ENCODE measurements around the gene VTI1A. TPM values are rescaled to one million over a fixed set of nuclear protein-coding genes. Genes with fewer than 3 reads are reported as not detected.
A peak's percentile ranks its signal among the peaks of the same experiment; 100 is the strongest.

Gene VTI1A
- total RNA-seq, 1 donor from 2014 or later: 26.3 TPM

- Mint-ChIP-seq H3K27me3 (ENCODE audit: unreplicated experiment) (peaks cover 2% of the 10 kb centered on the region), H3K36me3 (ENCODE audit: unreplicated experiment) (peaks cover 5% of the 10 kb centered on the region), H3K9me3 (ENCODE audit: unreplicated experiment) (peaks cover 13% of the 10 kb centered on the region), H3K27ac (ENCODE audit: unreplicated experiment) (no peak overlapping the region), H3K4me3 (ENCODE audit: unreplicated experiment) (no peak overlapping the region), H3K4me1 (ENCODE audit: unreplicated experiment) (peaks cover 17% of the 10 kb centered on the region)
- TF ChIP-seq CTCF (IDR thresholded peaks at IDR 0.05): no peak
- peak; percentile 64 for DNase-seq (ENCODE audit: extremely low spot score, unreplicated experiment)
Observed at GRCh38 chr10:112782200-112782907, 335.3 kb downstream of the VTI1A start.

DNA sequence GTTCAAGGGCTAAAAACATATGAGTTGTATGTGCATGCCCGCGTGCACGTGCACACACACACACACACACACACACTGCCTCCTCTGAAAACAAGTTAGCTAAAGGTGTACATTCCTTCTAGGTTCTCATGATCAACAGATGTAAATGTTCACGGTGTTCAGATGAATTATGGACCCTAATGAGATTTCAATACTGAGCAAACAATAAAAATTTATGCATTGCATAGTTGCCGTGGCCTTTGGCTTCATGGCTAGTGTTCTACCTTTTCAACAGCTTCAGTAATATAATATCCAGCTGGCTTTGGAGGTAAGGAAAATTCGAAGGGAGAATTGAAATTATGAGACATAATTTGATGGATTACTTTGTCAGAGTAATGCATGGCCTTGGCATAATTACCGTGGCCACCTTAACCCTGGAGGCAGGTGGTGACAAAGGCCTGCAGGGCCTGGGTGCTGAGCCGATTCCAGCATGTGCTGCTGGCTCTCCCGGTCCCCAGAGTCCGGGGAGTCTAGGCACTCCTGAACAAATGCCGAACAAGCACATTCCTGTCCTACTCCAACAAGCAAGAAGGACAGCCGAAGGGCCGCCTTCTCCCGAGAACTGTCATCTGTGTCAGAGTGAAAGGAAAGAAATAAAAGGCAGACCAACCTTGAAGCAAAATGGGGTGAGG lies 336.5 kb downstream of the VTI1A start:
- H3K27ac Mint-ChIP-seq (ENCODE audit: unreplicated experiment): no peak overlapping the region
- no peak for TF ChIP-seq CTCF (IDR thresholded peaks at IDR 0.05)
- peaks cover 2% of the 10 kb centered on the region for H3K27me3 Mint-ChIP-seq (ENCODE audit: unreplicated experiment)
- H3K4me3 Mint-ChIP-seq (ENCODE audit: unreplicated experiment): peak overlapping the region; percentile 29
- H3K4me1 Mint-ChIP-seq (ENCODE audit: unreplicated experiment): peaks cover 17% of the 10 kb centered on the region
- peaks cover 6% of the 10 kb centered on the region for H3K36me3 Mint-ChIP-seq (ENCODE audit: unreplicated experiment)
- peak; percentile 66 for DNase-seq (ENCODE audit: extremely low spot score, unreplicated experiment)
- H3K9me3 Mint-ChIP-seq (ENCODE audit: unreplicated experiment): peaks cover 17% of the 10 kb centered on the region

DNA sequence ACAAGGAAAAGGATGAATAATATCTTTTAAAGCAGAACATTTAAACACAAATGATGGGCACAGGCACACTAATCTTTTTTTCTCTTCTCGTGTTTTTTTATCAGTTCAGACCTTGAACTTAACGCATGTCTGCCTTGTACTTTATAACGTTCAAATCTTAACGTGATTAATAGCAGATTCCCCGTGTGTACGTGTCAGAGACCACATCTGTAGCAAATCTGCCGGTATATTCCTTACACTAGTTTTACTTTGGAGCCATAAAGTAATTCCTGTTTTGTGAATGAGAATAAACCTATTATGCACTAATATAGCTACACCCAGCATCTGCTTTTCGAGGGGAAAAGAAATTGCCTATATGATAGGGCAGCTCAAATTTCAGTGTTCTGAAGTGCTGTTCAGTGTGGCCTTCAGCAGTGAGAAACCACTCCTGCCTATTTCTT lies 337.0 kb downstream of the VTI1A start:
- Mint-ChIP-seq H3K27me3 (ENCODE audit: unreplicated experiment) (peaks cover 2% of the 10 kb centered on the region), H3K9me3 (ENCODE audit: unreplicated experiment) (peaks cover 17% of the 10 kb centered on the region), H3K27ac (ENCODE audit: unreplicated experiment) (no peak overlapping the region), H3K4me1 (ENCODE audit: unreplicated experiment) (peaks cover 17% of the 10 kb centered on the region), H3K4me3 (ENCODE audit: unreplicated experiment) (peak overlapping the region; percentile 29), H3K36me3 (ENCODE audit: unreplicated experiment) (peaks cover 10% of the 10 kb centered on the region)
- no peak for DNase-seq (ENCODE audit: extremely low spot score, unreplicated experiment)
- no peak for TF ChIP-seq CTCF (IDR thresholded peaks at IDR 0.05)

GRCh38 chr10:112785089-112785488 lies 338.1 kb downstream of the VTI1A start:
- TF ChIP-seq CTCF (IDR thresholded peaks at IDR 0.05): no peak
- Mint-ChIP-seq H3K27me3 (ENCODE audit: unreplicated experiment) (no peaks in the 10 kb centered on the region), H3K9me3 (ENCODE audit: unreplicated experiment) (peaks cover 27% of the 10 kb centered on the region), H3K4me3 (ENCODE audit: unreplicated experiment) (no peak overlapping the region), H3K36me3 (ENCODE audit: unreplicated experiment) (peaks cover 18% of the 10 kb centered on the region), H3K27ac (ENCODE audit: unreplicated experiment) (no peak overlapping the region), H3K4me1 (ENCODE audit: unreplicated experiment) (peaks cover 17% of the 10 kb centered on the region)
- peak; percentile 53 for DNase-seq (ENCODE audit: extremely low spot score, unreplicated experiment)

GRCh38 chr10:112789248-112789647 lies 342.2 kb downstream of the VTI1A start:
- Mint-ChIP-seq H3K27ac (ENCODE audit: unreplicated experiment) (no peak overlapping the region), H3K9me3 (ENCODE audit: unreplicated experiment) (peaks cover 28% of the 10 kb centered on the region), H3K27me3 (ENCODE audit: unreplicated experiment) (no peaks in the 10 kb centered on the region), H3K4me1 (ENCODE audit: unreplicated experiment) (peaks cover 20% of the 10 kb centered on the region), H3K4me3 (ENCODE audit: unreplicated experiment) (no peak overlapping the region), H3K36me3 (ENCODE audit: unreplicated experiment) (peaks cover 16% of the 10 kb centered on the region)
- TF ChIP-seq CTCF (IDR thresholded peaks at IDR 0.05): no peak
- no peak for DNase-seq (ENCODE audit: extremely low spot score, unreplicated experiment)

Data from osteocyte (in vitro differentiated cells).